ENCODE data around the gene CATSPERE.
"Not testable (repeated sequence)": the region's sequence is repeated elsewhere in the genome, so short reads cannot be mapped to it uniquely, and the experiment has no call there.

Gene CATSPERE

DNA sequence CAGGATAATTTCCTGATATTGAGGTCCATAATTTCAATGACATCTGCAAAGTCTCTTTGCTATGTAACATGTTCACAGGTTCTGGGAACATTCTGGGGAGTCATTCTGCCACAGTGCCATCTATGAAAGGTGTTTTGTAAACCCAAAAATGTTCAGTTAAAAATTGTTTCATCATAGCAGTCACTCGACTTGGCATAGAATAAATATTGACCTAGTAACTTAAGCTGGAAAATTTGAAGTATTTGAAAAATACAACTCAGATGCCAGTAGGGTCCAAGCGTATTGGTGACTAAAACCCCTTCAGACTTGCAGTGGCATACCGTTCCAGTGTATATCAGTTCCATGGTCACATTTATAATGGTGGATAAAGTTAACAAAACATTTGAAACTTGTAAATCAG, 198.6 kb downstream of the CATSPERE start:
- TF ChIP-seq, protein P1, sequence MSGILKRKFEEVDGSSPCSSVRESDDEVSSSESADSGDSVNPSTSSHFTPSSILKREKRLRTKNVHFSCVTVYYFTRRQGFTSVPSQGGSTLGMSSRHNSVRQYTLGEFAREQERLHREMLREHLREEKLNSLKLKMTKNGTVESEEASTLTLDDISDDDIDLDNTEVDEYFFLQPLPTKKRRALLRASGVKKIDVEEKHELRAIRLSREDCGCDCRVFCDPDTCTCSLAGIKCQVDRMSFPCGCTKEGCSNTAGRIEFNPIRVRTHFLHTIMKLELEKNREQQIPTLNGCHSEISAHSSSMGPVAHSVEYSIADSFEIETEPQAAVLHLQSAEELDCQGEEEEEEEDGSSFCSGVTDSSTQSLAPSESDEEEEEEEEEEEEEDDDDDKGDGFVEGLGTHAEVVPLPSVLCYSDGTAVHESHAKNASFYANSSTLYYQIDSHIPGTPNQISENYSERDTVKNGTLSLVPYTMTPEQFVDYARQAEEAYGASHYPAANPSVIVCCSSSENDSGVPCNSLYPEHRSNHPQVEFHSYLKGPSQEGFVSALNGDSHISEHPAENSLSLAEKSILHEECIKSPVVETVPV (CRISPR knock-in tag; IDR thresholded peaks at IDR 0.05) = no peak
- TF ChIP-seq RARB (CRISPR knock-in tag; IDR thresholded peaks at IDR 0.05) = no peak
- no peak for ATAC-seq

DNA sequence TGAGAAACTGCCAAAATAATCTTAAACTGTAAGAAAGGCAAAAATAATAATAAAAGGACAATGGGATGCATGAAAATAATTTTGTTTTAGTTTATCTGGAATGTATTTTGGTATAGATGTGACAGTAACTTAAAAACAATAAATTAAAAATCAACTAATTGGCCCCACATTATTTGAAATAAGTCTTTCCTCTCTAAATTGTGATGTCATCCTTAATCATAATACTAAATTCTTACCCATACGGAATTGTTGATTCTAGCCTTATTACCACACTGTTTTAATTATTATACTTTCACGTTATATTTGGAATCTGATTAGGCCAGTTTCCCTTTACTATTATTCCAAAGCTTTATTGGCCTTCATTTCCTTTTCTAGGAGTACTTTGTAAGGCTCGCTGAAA, 199.5 kb downstream of the CATSPERE start:
- TF ChIP-seq ZFP30 (CRISPR knock-in tag; IDR thresholded peaks at IDR 0.05) = no peak
- no peak for TF ChIP-seq TCF4 (CRISPR knock-in tag; IDR thresholded peaks at IDR 0.05; ENCODE audit: borderline replicate concordance)
- TF ChIP-seq, protein P2, sequence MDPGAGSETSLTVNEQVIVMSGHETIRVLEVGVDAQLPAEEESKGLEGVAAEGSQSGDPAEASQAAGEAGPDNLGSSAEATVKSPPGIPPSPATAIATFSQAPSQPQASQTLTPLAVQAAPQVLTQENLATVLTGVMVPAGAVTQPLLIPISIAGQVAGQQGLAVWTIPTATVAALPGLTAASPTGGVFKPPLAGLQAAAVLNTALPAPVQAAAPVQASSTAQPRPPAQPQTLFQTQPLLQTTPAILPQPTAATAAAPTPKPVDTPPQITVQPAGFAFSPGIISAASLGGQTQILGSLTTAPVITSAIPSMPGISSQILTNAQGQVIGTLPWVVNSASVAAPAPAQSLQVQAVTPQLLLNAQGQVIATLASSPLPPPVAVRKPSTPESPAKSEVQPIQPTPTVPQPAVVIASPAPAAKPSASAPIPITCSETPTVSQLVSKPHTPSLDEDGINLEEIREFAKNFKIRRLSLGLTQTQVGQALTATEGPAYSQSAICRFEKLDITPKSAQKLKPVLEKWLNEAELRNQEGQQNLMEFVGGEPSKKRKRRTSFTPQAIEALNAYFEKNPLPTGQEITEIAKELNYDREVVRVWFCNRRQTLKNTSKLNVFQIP (CRISPR knock-in tag; IDR thresholded peaks at IDR 0.05; ENCODE audit: borderline replicate concordance, low read depth) = no peak
- TF ChIP-seq CSDC2 (CRISPR knock-in tag; IDR thresholded peaks at IDR 0.05) = no peak
- TF ChIP-seq, protein P1 (CRISPR knock-in tag; IDR thresholded peaks at IDR 0.05) = no peak
- no peak for TF ChIP-seq GLIS3 (CRISPR knock-in tag; IDR thresholded peaks at IDR 0.05)
- no peak for TF ChIP-seq SNAI2 (CRISPR knock-in tag; IDR thresholded peaks at IDR 0.05)
- TF ChIP-seq, protein P3, sequence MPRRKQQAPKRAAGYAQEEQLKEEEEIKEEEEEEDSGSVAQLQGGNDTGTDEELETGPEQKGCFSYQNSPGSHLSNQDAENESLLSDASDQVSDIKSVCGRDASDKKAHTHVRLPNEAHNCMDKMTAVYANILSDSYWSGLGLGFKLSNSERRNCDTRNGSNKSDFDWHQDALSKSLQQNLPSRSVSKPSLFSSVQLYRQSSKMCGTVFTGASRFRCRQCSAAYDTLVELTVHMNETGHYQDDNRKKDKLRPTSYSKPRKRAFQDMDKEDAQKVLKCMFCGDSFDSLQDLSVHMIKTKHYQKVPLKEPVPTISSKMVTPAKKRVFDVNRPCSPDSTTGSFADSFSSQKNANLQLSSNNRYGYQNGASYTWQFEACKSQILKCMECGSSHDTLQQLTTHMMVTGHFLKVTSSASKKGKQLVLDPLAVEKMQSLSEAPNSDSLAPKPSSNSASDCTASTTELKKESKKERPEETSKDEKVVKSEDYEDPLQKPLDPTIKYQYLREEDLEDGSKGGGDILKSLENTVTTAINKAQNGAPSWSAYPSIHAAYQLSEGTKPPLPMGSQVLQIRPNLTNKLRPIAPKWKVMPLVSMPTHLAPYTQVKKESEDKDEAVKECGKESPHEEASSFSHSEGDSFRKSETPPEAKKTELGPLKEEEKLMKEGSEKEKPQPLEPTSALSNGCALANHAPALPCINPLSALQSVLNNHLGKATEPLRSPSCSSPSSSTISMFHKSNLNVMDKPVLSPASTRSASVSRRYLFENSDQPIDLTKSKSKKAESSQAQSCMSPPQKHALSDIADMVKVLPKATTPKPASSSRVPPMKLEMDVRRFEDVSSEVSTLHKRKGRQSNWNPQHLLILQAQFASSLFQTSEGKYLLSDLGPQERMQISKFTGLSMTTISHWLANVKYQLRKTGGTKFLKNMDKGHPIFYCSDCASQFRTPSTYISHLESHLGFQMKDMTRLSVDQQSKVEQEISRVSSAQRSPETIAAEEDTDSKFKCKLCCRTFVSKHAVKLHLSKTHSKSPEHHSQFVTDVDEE (CRISPR knock-in tag; IDR thresholded peaks at IDR 0.05) = no peak
- no peak for TF ChIP-seq RARB (CRISPR knock-in tag; IDR thresholded peaks at IDR 0.05)
- TF ChIP-seq, protein P4, sequence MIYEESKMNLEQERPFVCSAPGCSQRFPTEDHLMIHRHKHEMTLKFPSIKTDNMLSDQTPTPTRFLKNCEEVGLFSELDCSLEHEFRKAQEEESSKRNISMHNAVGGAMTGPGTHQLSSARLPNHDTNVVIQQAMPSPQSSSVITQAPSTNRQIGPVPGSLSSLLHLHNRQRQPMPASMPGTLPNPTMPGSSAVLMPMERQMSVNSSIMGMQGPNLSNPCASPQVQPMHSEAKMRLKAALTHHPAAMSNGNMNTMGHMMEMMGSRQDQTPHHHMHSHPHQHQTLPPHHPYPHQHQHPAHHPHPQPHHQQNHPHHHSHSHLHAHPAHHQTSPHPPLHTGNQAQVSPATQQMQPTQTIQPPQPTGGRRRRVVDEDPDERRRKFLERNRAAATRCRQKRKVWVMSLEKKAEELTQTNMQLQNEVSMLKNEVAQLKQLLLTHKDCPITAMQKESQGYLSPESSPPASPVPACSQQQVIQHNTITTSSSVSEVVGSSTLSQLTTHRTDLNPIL (CRISPR knock-in tag; IDR thresholded peaks at IDR 0.05; ENCODE audit: low read depth) = no peak
- no peak for TF ChIP-seq ISL1 (CRISPR knock-in tag; IDR thresholded peaks at IDR 0.05)
- no peak for ATAC-seq

DNA sequence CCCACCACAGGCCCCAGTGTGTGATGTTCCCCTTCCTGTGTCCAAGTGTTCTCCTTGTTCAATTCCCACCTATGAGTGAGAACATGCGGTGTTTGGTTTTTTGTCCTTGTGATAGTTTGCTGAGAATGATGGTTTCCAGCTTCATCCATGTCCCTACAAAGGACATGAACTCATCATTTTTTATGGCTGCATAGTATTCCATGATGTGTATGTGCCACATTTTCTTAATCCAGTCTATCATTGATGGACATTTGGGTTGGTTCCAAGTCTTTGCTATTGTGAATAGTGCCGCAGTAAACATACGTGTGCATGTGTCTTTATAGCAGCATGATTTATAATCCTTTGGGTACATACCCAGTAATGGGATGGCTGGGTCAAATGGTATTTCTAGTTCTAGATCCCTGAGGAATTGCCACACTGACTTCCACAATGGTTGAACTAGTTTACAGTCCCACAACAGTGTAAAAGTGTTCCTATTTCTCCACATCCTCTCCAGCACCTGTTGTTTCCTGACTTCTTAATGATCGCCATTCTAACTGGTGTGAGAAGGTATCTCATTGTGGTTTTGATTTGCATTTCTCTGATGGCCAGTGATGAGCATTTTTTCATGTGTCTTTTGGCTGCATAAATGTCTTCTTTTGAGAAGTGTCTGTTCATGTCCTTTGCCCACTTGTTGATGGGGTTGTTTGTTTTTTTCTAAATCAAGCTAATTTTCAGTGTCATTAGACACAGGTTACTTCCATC, 200.7 kb downstream of the CATSPERE start:
- not testable (repeated sequence) for ATAC-seq

DNA sequence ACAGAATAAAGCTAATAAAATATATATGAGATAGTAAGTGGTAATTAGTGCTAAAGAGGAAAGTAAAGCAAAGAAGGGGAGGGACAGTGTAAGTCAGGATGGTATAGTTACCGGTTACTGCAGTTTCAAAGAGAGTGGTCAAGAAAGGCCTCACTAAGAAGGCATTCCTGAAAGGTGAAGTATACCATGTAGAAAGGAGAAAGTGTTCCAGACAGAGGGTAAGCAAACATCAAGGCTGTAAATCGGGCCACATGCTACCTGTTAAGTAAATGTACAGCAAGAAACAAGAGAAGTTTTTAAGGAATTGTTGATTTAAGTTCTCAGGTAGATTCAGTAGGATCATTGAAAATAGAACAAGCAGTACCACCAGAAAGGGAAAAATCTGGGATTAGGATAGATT, 201.5 kb downstream of the CATSPERE start:
- no peak for TF ChIP-seq ARNTL (CRISPR knock-in tag; IDR thresholded peaks at IDR 0.05; ENCODE audit: borderline replicate concordance, low read depth)
- TF ChIP-seq ISL1 (CRISPR knock-in tag; IDR thresholded peaks at IDR 0.05) = no peak
- TF ChIP-seq ZFP30 (CRISPR knock-in tag; IDR thresholded peaks at IDR 0.05) = no peak
- no peak for TF ChIP-seq PPARA (CRISPR knock-in tag; IDR thresholded peaks at IDR 0.05; ENCODE audit: borderline replicate concordance)
- TF ChIP-seq ESRRG (CRISPR knock-in tag; IDR thresholded peaks at IDR 0.05) = no peak
- no peak for TF ChIP-seq CSDC2 (CRISPR knock-in tag; IDR thresholded peaks at IDR 0.05)
- TF ChIP-seq, protein P1 (CRISPR knock-in tag; IDR thresholded peaks at IDR 0.05) = no peak
- TF ChIP-seq TCF4 (CRISPR knock-in tag; IDR thresholded peaks at IDR 0.05; ENCODE audit: borderline replicate concordance) = no peak
- TF ChIP-seq, protein P4 (CRISPR knock-in tag; IDR thresholded peaks at IDR 0.05; ENCODE audit: low read depth) = no peak
- ATAC-seq = no peak

All from SK-N-SH treated with all-trans-retinoic acid at 6 μM for 48 hours (cell line).